Stomach (tissue), 9 donors: ENCODE results near the gene CCT3. TPM values are rescaled to one million over a fixed set of nuclear protein-coding genes. Genes with fewer than 3 reads are reported as not detected.

ENCODE experiments used
- DNase-seq, 2 donors: peaks; one replicate each; pipeline versions ENCODE4 v3.0.0 to v3.0.0-alpha.2; 2013 to 2019
- H3K27ac ChIP-seq, 5 donors: fragments of 200-600 bp in 4 of 5; sonication (generic) in 4 of 5; one replicate each; pipeline ENCODE4 v1.5.1; 2013 to 2019; ENCODE audit warnings: mild to moderate bottlenecking in 1 of 5, moderate library complexity in 1 of 5
- H3K27me3 ChIP-seq, 3 donors: fragments of 200-600 bp; sonication (generic); one replicate each; pipeline ENCODE4 v1.5.1; 2017 to 2019; ENCODE audit warnings: mixed run types in 1 of 3
- H3K36me3 ChIP-seq, 4 donors: fragments of 200-600 bp; sonication (generic); 1 replicate in 3 of 4; 2 replicates in 1 of 4; pipeline ENCODE4 v1.5.1; 2016 to 2019
- H3K4me1 ChIP-seq, 4 donors: fragments of 200-600 bp; sonication (generic); one replicate each; pipeline ENCODE4 v1.5.1; 2016 to 2019
- H3K4me3 ChIP-seq, 4 donors: fragments of 200-600 bp; sonication (generic) in 3 of 4; one replicate each; pipeline ENCODE4 v1.5.1; 2016 to 2019; ENCODE audit warnings: mild to moderate bottlenecking in 1 of 4
- H3K9me3 ChIP-seq, 4 donors: fragments of 200-600 bp; sonication (generic); one replicate each; pipeline ENCODE4 v1.5.1; 2016 to 2019
- CTCF ChIP-seq, 7 experiments: fragments of 450-650 bp in 4 of 7; fragments of 200-600 bp in 3 of 7; sonication (generic) in 3 of 7; IDR thresholded peaks; one replicate each; pipeline ENCODE4 v1.5.1; 2016 to 2019; ENCODE audit warnings: antibody characterized with exemption in 7 of 7, control low read depth in 2 of 7, mild to moderate bottlenecking in 1 of 7
- EP300 ChIP-seq: sonication (generic); formaldehyde crosslinking; IDR thresholded peaks from one replicate; pipeline ENCODE4 v1.6.1; 2017; ENCODE audit warnings: antibody characterized with exemption
- POLR2A ChIP-seq, 4 donors: fragments of 450-650 bp; IDR thresholded peaks; one replicate each; pipeline ENCODE4 v1.6.1; 2016; ENCODE audit warnings: antibody characterized with exemption in 4 of 4, control low read depth in 2 of 4, mild to moderate bottlenecking in 1 of 4, moderate library complexity in 1 of 4
- POLR2AphosphoS5 ChIP-seq, 3 donors: sonication (generic); formaldehyde crosslinking; IDR thresholded peaks; one replicate each; pipeline ENCODE4 v1.6.1; 2016; ENCODE audit warnings: antibody characterized with exemption in 3 of 3
- WGBS, 5 donors: extraction: QIAGEN DNeasy Blood & Tissue Kit in 3 of 5; methylation state at CpG; one replicate each; pipeline versions ENCODE4 v1.1.5 to v1.1.7; 2013 to 2018; 5-methylcytosine and 5-hydroxymethylcytosine counted together
- intact Hi-C: fragments of 100-400 bp; cut with DNase I; formaldehyde crosslinking; loops from one replicate; pipeline ENCODE4 v1.15.1; 2023; ENCODE audit warnings: low total_unique reads
- polyA plus RNA-seq, 3 donors: library from polyadenylated mRNA; stranded (reverse); fragments of 200-250 nt; gene quantifications; one replicate each; pipeline ENCODE4 v1.2.3, GENCODE V29; 2013
- total RNA-seq, 5 donors: library from RNA; depleted of rRNA; stranded (reverse); fragments of >200 nt; gene quantifications; one replicate each; pipeline versions ENCODE4 v1.1.0 to v1.2.3, GENCODE V29; 2014 to 2016
- donor health status: healthy with polysubstance abuse.
- donor health status: Bipolar disorder and iron deficiency.
- donor health status: healthy.

The CCT3 gene
- total and polyA plus RNA-seq, 8 donors = 39.1 to 252 (median 119) TPM

GRCh38 chr1:156383023-156383422 is 44.9 kb upstream of the CCT3 start:
- Histone ChIP-seq H3K36me3 (no peaks in the 10 kb centered on the region), H3K27ac (no peak overlapping the region), H3K27me3 (peaks cover 7 to 24% (median 17%) of the 10 kb centered on the region in 3 donors), H3K9me3 (no peaks in the 10 kb centered on the region), H3K4me1 (peaks cover 0 to 4% (median 2%) of the 10 kb centered on the region in 4 donors), H3K4me3 (no peak overlapping the region)
- intact Hi-C loops = no loop called here
- TF ChIP-seq POLR2AphosphoS5 (IDR thresholded peaks at IDR 0.05) = no peak
- peak in 5 of 7 experiments; percentile 48 to 85 (median 71) for TF ChIP-seq CTCF (IDR thresholded peaks at IDR 0.05)
- DNase-seq = peak; percentile 71 to 83
- WGBS, 5 donors = 41 to 61% (median 49%) methylated on average over 7 to 9 of the region's 9 CpGs

- Histone ChIP-seq H3K27me3 (peaks cover 3 to 19% (median 13%) of the 10 kb centered on the region in 3 donors), H3K9me3 (no peaks in the 10 kb centered on the region), H3K4me3 (no peak overlapping the region), H3K27ac (no peak overlapping the region), H3K4me1 (no peaks in the 10 kb centered on the region), H3K36me3 (no peaks in the 10 kb centered on the region)
- 53 to 70% (median 56%) methylated on average over 7 of the region's 7 CpGs for WGBS, 5 donors
- TF ChIP-seq POLR2A (IDR thresholded peaks at IDR 0.05) (no peak), EP300 (no peak), CTCF (IDR thresholded peaks at IDR 0.05) (no peak), POLR2AphosphoS5 (IDR thresholded peaks at IDR 0.05) (no peak)
- no peak for DNase-seq
- intact Hi-C loops = no loop called here
Observed at GRCh38 chr1:156382561-156382960, 44.5 kb upstream of the CCT3 start.

- no peaks in the 10 kb centered on the region for H3K36me3 ChIP-seq
- 34 to 46% (median 36%) methylated on average over 3 of the region's 3 CpGs for WGBS, 5 donors
- H3K9me3 ChIP-seq = no peaks in the 10 kb centered on the region
- intact Hi-C loops = no loop called here
- H3K4me1 ChIP-seq = no peaks in the 10 kb centered on the region
- no peak for TF ChIP-seq POLR2A (IDR thresholded peaks at IDR 0.05)
- TF ChIP-seq EP300 = no peak
- H3K27ac ChIP-seq = no peak overlapping the region
- peaks cover 0 to 6% (median 0%) of the 10 kb centered on the region in 3 donors for H3K27me3 ChIP-seq
- no peak overlapping the region for H3K4me3 ChIP-seq
- DNase-seq = no peak
Observed at GRCh38 chr1:156379420-156380165, 41.5 kb upstream of the CCT3 start.

- intact Hi-C loops = no loop called here
- H3K4me1 ChIP-seq = no peaks in the 10 kb centered on the region
- no peak for DNase-seq
- TF ChIP-seq CTCF (IDR thresholded peaks at IDR 0.05) = no peak
- TF ChIP-seq POLR2A (IDR thresholded peaks at IDR 0.05) = no peak
- TF ChIP-seq EP300 = no peak
- TF ChIP-seq POLR2AphosphoS5 (IDR thresholded peaks at IDR 0.05) = no peak
- no peak overlapping the region for H3K4me3 ChIP-seq
- no peak overlapping the region for H3K27ac ChIP-seq
- WGBS, 5 donors = 61 to 85% (median 77%) methylated on average over 6 of the region's 6 CpGs
- H3K36me3 ChIP-seq = no peaks in the 10 kb centered on the region
- peaks cover 0 to 6% (median 0%) of the 10 kb centered on the region in 3 donors for H3K27me3 ChIP-seq
- no peaks in the 10 kb centered on the region for H3K9me3 ChIP-seq
Observed at GRCh38 chr1:156378557-156378956, 40.5 kb upstream of the CCT3 start.
